Transverse colon (tissue), 3 donors: Measurements from ENCODE around the gene CTSC.

Source experiments
- CTCF ChIP-seq, 5 experiments: fragments of 200-600 bp in 3 of 5; fragments of 450-650 bp in 2 of 5; sonication (generic) in 3 of 5; IDR thresholded peaks; 1 replicate in 2 of 5; 2 replicates in 3 of 5; pipeline ENCODE4 v1.5.1; 2016 to 2017; ENCODE audit warnings: antibody characterized with exemption in 5 of 5, inconsistent platforms in 3 of 5, mild to moderate bottlenecking in 2 of 5, moderate library complexity in 1 of 5
- EP300 ChIP-seq: sonication (generic); formaldehyde crosslinking; IDR thresholded peaks from one replicate; pipeline ENCODE4 v1.6.1; 2017; ENCODE audit warnings: antibody characterized with exemption, low read depth
- POLR2A ChIP-seq: fragments of 450-650 bp; IDR thresholded peaks from one replicate; pipeline ENCODE4 v1.6.1; 2016; ENCODE audit warnings: antibody characterized with exemption, mild to moderate bottlenecking, moderate library complexity

- TF ChIP-seq EP300 (no peak), CTCF (IDR thresholded peaks at IDR 0.05) (no peak), POLR2A (no peak)
These were observed 24.1 kb downstream of the CTSC start for GRCh38 chr11:88313441-88313840.
